Measurements from ENCODE around the gene SPAG16. TPM values are rescaled to one million over a fixed set of nuclear protein-coding genes. Genes with fewer than 3 reads are reported as not detected.

The SPAG16 gene
- polyA plus RNA-seq, 2 of the 4 experiments (the other 2 are of a cell fraction), result 19.1 to 27.6 TPM

DNA sequence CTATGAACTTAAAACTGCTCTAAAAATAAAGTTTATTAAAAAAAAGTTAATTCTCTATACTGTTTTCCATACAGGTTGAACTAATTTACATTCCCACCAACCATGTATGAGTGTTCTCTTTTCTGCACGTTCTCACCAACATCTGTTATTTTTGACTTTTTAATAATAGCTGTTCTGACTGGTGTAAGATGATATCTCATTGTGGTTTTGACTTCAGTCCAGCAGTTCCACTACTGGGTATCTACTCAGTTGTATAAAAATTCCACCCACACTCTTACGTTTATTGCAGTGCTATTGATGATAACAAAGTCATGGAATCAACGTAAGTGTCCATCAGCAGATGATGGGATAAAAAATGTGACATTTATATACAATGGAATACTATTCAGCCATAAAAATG is 33.7 kb downstream of the SPAG16 start:
- Histone ChIP-seq H3K27ac (no peak overlapping the region), H3K9me3 (no peaks in the 10 kb centered on the region), H3K4me2 (no peak overlapping the region), H3K4me3 (no peak overlapping the region), H3K4me1 (peaks cover 21% of the 10 kb centered on the region)
- no peak for ATAC-seq
- ChIA-PET POLR2A (no interaction called here), CTCF (no interaction called here)
- DNase-seq (ENCODE audit: low read depth in 1 of 2, low spot score in 1 of 2), result no peak
- no peak for TF ChIP-seq MAFK (IDR thresholded peaks at IDR 0.05; ENCODE audit: partially characterized antibody)
- TF ChIP-seq TFCP2L1 (CRISPR knock-in tag; IDR thresholded peaks at IDR 0.05), result no peak
- TF ChIP-seq RCOR1 (IDR thresholded peaks at IDR 0.05; ENCODE audit: low read depth, low read length), result no peak
- TF ChIP-seq EP300 (IDR thresholded peaks at IDR 0.05), result no peak
- 88% methylated on average over 3 of the region's 3 CpGs for WGBS (ENCODE audit: missing lambda C conversion rate)
- FAIRE-seq, result no peak

DNA sequence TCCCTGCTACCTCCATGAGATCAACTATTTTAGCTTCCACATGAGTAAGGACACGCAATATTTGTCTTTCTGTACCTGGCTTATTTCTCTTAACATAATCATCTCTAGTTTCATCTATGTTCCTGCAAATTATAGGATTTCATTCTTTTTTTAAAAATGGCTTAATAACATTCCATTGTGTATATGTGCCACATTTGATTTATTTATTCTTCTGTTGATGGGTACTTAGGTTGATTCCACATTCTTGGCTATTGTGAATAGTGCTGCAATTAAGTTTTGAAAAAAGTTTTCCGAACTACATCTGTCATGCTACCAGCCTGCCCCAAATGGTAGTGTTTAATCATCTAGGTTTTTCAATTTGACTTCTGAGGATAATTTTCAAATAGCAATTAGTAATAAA is 36.3 kb downstream of the SPAG16 start:
- H3K4me3 ChIP-seq, result no peak overlapping the region
- CTCF ChIA-PET, result no interaction called here
- DNase-seq (ENCODE audit: low read depth in 1 of 2, low spot score in 1 of 2) (no peak), FAIRE-seq (no peak), ATAC-seq (no peak)
- no peaks in the 10 kb centered on the region for H3K9me3 ChIP-seq
- no peak for TF ChIP-seq CBX8 (IDR thresholded peaks at IDR 0.05)
- TF ChIP-seq RNF2 (IDR thresholded peaks at IDR 0.05; ENCODE audit: borderline replicate concordance, low read depth), result no peak
- no peak for TF ChIP-seq EP300 (IDR thresholded peaks at IDR 0.05)
- TF ChIP-seq EHF (CRISPR knock-in tag; IDR thresholded peaks at IDR 0.05), result no peak
- no peak for TF ChIP-seq JUN (IDR thresholded peaks at IDR 0.05)
- TF ChIP-seq KDM1A (IDR thresholded peaks at IDR 0.05; ENCODE audit: low read depth), result no peak
- TF ChIP-seq, protein P1, sequence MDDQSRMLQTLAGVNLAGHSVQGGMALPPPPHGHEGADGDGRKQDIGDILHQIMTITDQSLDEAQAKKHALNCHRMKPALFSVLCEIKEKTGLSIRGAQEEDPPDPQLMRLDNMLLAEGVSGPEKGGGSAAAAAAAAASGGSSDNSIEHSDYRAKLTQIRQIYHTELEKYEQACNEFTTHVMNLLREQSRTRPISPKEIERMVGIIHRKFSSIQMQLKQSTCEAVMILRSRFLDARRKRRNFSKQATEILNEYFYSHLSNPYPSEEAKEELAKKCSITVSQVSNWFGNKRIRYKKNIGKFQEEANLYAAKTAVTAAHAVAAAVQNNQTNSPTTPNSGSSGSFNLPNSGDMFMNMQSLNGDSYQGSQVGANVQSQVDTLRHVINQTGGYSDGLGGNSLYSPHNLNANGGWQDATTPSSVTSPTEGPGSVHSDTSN (IDR thresholded peaks at IDR 0.05), result no peak
- TF ChIP-seq PHF8 (IDR thresholded peaks at IDR 0.05; ENCODE audit: borderline replicate concordance, low read depth), result no peak
- TF ChIP-seq HDAC2 (IDR thresholded peaks at IDR 0.05), result no peak
- TF ChIP-seq MAFK (IDR thresholded peaks at IDR 0.05; ENCODE audit: partially characterized antibody), result no peak
- TF ChIP-seq MYC (IDR thresholded peaks at IDR 0.05; ENCODE audit: borderline replicate concordance, low read length), result no peak
- TF ChIP-seq NR3C1 (IDR thresholded peaks at IDR 0.05), result no peak
- H3K27ac ChIP-seq, result no peak overlapping the region
- peaks cover 14% of the 10 kb centered on the region for H3K4me1 ChIP-seq
- no peak overlapping the region for H3K4me2 ChIP-seq
- POLR2A ChIA-PET, result no interaction called here
- 90% methylated on average over 2 of the region's 2 CpGs for WGBS (ENCODE audit: missing lambda C conversion rate)

DNA sequence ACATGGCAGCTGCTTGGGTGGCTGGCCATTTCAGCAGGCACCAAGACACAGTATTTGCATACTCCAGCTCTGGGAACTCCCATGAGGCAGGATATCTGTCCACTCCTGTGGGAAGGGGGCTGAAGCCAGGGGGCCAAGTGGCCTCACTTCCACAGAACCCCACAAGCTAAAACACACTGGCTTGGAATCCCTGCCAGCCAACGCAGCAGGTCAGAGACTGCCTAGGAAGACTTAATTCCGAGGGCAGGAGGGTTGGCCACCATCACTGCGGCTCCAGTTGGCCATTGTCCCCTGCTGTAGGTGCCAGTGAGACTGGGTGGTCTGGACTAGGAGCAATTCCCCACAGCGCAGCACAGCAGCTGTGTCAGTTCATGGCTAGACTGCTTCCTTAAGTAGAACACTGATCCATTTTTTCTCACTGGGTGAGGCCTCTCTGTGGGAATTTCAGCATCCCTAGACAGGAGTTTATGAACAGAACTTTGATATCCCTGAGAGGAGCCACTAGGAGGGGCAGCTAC is 52.0 kb downstream of the SPAG16 start:
- ChIA-PET POLR2A (no interaction called here), CTCF (no interaction called here)
- no peak for DNase-seq (ENCODE audit: low read depth in 1 of 2, low spot score in 1 of 2)
- WGBS (ENCODE audit: missing lambda C conversion rate), result 78% methylated on average over 4 of the region's 4 CpGs
- TF ChIP-seq HOXA7 (CRISPR knock-in tag; IDR thresholded peaks at IDR 0.05), result no peak
- TF ChIP-seq RFX5 (IDR thresholded peaks at IDR 0.05), result no peak
- no peak for TF ChIP-seq HDAC2 (IDR thresholded peaks at IDR 0.05)
- TF ChIP-seq, protein P2, sequence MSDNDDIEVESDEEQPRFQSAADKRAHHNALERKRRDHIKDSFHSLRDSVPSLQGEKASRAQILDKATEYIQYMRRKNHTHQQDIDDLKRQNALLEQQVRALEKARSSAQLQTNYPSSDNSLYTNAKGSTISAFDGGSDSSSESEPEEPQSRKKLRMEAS (IDR thresholded peaks at IDR 0.05), result no peak
- no peak for TF ChIP-seq EHF (CRISPR knock-in tag; IDR thresholded peaks at IDR 0.05)
- TF ChIP-seq, protein P3, sequence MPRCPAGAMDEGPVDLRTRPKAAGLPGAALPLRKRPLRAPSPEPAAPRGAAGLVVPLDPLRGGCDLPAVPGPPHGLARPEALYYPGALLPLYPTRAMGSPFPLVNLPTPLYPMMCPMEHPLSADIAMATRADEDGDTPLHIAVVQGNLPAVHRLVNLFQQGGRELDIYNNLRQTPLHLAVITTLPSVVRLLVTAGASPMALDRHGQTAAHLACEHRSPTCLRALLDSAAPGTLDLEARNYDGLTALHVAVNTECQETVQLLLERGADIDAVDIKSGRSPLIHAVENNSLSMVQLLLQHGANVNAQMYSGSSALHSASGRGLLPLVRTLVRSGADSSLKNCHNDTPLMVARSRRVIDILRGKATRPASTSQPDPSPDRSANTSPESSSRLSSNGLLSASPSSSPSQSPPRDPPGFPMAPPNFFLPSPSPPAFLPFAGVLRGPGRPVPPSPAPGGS (IDR thresholded peaks at IDR 0.05), result no peak
- no peak for TF ChIP-seq JUNB (IDR thresholded peaks at IDR 0.05)
- no peak for TF ChIP-seq ZNF302 (CRISPR knock-in tag; IDR thresholded peaks at IDR 0.05)
- ATAC-seq, result no peak
- Histone ChIP-seq H3K4me3 (no peak overlapping the region), H3K4me2 (no peak overlapping the region), H3K9me3 (peaks cover 27% of the 10 kb centered on the region), H3K4me1 (no peaks in the 10 kb centered on the region), H3K27ac (no peak overlapping the region)
- FAIRE-seq, result no peak

DNA sequence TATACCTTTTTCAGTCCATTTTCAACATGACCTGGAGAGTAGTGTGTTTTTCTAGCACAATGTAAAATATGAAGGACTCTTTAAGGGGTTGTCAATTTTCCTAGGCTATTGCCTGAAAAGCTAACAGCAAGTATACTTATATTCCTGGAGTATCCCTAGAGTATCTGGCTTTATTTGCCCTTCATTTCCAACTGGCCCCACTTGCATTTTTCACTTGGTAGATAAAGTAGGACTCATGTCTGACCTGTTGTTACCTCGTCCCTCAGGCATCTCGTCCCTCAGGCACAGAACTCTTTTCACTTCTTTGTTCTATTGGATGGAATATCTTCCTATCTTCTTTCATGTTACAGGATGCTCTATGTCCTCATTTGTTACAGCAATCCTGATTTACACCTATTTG is 69.2 kb downstream of the SPAG16 start:
- DNase-seq (ENCODE audit: low read depth in 1 of 2, low spot score in 1 of 2) (no peak), FAIRE-seq (no peak), ATAC-seq (no peak)
- Histone ChIP-seq H3K4me3 (no peak overlapping the region), H3K9me3 (peaks cover 4% of the 10 kb centered on the region; the same call in 1 of the 3 replicates), H3K4me2 (no peak overlapping the region), H3K4me1 (no peaks in the 10 kb centered on the region), H3K27ac (no peak overlapping the region)
- ChIA-PET POLR2A (no interaction called here), CTCF (no interaction called here)
- WGBS (ENCODE audit: missing lambda C conversion rate), result 2% methylated on average over 2 of the region's 2 CpGs
- TF ChIP-seq TFCP2L1 (CRISPR knock-in tag; IDR thresholded peaks at IDR 0.05), result no peak
- TF ChIP-seq, protein P4, sequence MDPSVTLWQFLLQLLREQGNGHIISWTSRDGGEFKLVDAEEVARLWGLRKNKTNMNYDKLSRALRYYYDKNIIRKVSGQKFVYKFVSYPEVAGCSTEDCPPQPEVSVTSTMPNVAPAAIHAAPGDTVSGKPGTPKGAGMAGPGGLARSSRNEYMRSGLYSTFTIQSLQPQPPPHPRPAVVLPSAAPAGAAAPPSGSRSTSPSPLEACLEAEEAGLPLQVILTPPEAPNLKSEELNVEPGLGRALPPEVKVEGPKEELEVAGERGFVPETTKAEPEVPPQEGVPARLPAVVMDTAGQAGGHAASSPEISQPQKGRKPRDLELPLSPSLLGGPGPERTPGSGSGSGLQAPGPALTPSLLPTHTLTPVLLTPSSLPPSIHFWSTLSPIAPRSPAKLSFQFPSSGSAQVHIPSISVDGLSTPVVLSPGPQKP (IDR thresholded peaks at IDR 0.05; ENCODE audit: low read depth, low read length), result no peak
- TF ChIP-seq HOXB5 (CRISPR knock-in tag; IDR thresholded peaks at IDR 0.05), result no peak
- TF ChIP-seq, protein P5, sequence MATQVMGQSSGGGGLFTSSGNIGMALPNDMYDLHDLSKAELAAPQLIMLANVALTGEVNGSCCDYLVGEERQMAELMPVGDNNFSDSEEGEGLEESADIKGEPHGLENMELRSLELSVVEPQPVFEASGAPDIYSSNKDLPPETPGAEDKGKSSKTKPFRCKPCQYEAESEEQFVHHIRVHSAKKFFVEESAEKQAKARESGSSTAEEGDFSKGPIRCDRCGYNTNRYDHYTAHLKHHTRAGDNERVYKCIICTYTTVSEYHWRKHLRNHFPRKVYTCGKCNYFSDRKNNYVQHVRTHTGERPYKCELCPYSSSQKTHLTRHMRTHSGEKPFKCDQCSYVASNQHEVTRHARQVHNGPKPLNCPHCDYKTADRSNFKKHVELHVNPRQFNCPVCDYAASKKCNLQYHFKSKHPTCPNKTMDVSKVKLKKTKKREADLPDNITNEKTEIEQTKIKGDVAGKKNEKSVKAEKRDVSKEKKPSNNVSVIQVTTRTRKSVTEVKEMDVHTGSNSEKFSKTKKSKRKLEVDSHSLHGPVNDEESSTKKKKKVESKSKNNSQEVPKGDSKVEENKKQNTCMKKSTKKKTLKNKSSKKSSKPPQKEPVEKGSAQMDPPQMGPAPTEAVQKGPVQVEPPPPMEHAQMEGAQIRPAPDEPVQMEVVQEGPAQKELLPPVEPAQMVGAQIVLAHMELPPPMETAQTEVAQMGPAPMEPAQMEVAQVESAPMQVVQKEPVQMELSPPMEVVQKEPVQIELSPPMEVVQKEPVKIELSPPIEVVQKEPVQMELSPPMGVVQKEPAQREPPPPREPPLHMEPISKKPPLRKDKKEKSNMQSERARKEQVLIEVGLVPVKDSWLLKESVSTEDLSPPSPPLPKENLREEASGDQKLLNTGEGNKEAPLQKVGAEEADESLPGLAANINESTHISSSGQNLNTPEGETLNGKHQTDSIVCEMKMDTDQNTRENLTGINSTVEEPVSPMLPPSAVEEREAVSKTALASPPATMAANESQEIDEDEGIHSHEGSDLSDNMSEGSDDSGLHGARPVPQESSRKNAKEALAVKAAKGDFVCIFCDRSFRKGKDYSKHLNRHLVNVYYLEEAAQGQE (IDR thresholded peaks at IDR 0.05), result no peak
- TF ChIP-seq, protein P6, sequence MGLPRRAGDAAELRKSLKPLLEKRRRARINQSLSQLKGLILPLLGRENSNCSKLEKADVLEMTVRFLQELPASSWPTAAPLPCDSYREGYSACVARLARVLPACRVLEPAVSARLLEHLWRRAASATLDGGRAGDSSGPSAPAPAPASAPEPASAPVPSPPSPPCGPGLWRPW (IDR thresholded peaks at IDR 0.05), result no peak
- no peak for TF ChIP-seq SMC3 (IDR thresholded peaks at IDR 0.05)
- TF ChIP-seq NPAS2 (CRISPR knock-in tag; IDR thresholded peaks at IDR 0.05; ENCODE audit: borderline replicate concordance), result no peak

All from A549 (cell line).